NCI-H526 (cell line): ENCODE measurements around the gene SLC10A7.

Source experiments
- DNase-seq, 2 experiments: peaks; one replicate each; lab custom pipeline; 2025; lab: John Stamatoyannopoulos, UW

SLC10A7 gene

DNA sequence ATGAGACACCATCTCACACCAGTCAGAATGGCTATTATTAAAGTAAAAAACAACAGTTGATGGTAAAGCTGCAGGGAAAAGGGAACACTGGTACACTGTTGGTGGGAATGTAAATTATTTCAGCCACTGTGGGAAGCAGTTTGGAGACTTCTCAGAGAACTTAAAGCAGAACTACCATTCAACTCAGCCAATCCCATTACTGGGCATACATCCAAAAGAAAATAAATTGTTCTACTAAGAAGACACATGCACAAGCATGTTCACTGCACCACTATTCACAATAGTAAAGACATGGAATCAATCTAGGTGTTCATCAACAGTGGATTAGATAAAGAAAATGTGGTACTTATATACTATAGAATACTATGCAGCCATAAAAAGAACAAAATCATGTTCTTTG, 172.4 kb downstream of the SLC10A7 start:
- no peak for DNase-seq

- no peak for DNase-seq
Observed at GRCh38 chr4:146347822-146348221, 173.9 kb downstream of the SLC10A7 start.

- no peak for DNase-seq
Observed at GRCh38 chr4:146346276-146346675, 175.5 kb downstream of the SLC10A7 start.

DNA sequence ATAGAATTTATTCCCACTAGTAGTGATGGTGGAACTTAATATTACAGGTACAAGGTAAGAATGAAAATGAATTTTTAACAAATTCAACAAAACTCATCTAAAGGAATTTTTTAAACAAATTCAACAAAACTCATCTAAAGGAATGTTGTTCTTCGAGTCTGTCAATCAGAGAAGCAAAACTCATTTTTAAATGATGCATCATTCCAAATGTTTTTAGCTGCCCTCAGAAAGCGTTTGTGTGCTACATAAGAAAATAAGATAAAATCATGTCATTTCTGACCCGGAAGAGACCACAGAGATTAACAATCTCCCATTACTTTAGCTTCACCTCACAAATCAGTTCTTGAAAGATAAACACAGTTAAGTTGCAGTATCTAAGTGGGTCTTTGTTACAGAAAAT, 178.0 kb downstream of the SLC10A7 start:
- no peak for DNase-seq

DNA sequence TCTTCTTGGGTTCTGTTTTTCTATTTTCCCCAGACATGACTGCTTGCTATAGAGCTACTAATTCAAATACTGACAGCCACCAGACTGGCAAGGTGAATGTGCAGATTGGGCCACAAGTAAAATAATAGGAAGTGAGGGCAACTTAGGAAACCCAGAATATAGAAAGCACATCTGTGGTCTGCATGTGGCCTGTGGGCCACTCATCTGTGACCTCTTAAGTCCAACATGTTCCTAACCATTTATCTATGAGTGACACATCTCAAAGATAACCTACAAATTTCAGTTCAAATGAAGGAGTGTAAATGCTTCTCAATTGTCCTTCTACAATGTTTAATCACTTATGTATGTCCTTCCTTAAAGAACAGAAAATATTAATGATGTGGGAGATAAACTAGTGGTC, 178.5 kb downstream of the SLC10A7 start:
- no peak for DNase-seq

GRCh38 chr4:146342600-146343192, 179.0 kb downstream of the SLC10A7 start:
- DNase-seq = peak; percentile 20 to 70

DNA sequence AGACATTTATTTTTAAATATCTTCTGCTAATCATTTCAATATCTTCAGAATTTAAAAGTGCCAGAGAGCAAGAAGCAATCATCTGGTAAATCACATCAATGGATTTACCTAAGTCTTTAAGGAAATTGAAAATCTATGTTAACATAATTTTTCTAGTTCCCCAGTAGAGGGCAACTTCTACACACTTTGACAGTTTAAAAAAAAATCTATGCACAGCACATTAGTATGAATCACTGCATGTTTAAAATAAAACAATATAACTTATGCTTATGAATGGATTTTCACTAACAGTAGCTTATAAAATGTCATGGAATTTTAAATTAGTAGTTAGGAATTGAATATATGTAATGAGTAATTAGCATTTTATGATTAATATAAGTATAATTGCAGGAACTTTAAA, 180.9 kb downstream of the SLC10A7 start:
- peak in 1 of 2 experiments; percentile 31 for DNase-seq

- DNase-seq = no peak
Observed at GRCh38 chr4:146338512-146338911, 183.2 kb downstream of the SLC10A7 start.

- no peak for DNase-seq
Observed at GRCh38 chr4:146336410-146336807, 185.3 kb downstream of the SLC10A7 start.

DNA sequence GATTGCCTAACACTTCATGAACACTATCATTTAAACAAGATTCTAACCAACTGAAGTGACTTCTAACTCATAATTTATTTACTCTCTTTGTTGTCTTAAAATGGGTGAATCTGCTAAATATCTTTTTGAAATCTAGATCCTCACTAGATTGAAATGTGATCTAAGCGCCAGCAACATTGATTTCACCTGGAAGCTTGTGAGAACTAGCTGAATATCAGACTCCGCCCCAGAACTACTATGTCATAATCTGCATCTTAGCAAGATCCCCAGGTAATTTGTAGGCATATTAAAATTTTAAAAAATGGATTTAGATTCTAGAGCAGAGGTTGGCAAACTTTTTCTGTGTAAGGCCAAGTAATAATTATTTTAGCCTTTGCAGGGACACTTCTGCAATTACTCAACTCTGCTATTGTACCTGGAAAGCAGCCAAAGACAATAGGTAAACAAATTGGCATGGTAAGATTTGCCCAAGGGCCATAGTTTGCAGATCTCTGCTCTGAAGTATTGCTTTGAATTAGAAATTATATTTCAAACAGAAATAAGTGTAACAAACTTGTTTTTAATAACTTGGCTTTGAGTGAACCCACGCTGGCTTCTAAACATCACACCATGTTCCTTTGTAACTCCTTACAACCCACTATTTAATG, 185.9 kb downstream of the SLC10A7 start:
- no peak for DNase-seq

DNA sequence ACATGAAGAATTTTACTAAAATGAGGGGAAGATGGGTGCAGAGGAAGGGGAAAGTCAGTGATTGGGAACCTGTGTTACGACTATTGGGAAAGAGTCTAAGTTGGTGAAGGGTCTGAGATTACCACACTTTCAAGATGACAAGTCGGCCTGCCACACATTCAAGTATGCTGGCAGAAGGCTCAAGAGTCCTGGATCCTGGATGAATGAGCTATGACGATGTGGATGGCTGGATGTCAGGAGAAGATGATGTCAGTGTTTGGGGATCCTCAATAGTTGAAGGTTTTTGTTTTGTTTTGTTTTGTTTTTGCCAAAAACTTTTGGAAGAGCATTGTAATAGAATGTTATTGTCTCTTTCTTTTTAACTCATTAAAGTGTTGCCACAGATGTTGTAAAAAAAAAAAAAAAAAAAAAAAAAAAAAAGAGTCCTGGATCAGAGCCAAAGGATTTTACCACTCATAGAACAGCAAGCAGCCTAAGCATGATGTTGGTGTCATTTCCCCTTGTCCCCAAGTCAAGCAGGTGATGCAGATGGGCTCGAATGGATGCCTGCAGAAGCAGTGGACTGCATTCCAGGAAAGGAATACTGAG, 186.8 kb downstream of the SLC10A7 start:
- no peak for DNase-seq

GRCh38 chr4:146333895-146334262, 187.9 kb downstream of the SLC10A7 start:
- no peak for DNase-seq

DNA sequence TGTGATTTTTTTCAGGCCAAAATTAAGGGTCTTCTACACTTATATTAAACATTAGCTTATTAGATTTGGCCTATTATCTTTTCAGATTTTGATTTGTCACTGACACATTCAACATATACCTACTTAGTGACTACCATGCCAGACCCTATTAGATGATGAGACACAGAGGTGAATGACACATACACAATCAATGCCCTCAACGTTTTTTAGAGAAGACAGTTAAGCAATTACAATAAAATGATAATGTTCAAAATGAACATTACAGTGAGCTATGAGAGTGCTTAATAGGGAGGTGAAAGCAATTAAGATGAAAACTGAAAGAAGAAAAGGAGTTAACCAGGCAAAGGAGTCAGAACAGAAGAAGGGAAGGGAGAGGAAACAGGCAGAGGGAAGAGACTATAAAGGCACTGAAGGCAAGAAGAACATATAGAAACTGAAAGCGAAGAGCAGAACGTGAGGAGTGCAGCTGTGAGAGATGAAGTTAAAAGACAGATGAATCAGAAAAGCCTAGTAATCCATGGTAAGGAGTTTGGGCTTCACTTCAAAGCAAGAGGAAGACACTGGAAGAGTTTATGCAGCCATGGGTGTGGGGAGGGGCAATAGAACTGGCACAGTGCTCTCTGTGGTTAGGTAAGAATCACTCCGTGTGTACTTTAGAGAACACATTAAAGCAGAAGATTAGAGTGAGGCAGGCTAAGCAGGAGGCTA, 188.4 kb downstream of the SLC10A7 start:
- no peak for DNase-seq

- no peak for DNase-seq
Observed at GRCh38 chr4:146330392-146330791, 191.3 kb downstream of the SLC10A7 start.

GRCh38 chr4:146329050-146329716, 192.6 kb downstream of the SLC10A7 start:
- no peak for DNase-seq

GRCh38 chr4:146327859-146328650, 193.7 kb downstream of the SLC10A7 start:
- no peak for DNase-seq

DNA sequence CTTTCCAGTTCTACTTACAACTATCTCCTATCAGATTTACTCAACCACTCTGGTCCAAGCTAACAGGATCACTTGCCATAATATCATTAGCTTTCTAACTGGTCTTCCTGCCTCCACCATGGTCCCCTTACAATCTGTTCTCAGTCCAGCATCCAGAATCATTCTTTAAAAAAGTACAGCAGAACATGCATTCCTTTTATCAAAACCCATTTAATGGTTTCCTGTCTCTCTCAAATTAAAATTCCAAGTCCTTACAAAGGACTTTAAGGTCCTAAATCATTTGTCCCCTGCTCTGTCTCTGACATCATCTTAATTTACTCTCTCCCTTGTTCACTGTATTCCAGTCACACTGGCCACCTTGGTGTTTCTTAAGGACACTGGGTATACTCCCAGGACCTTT, 202.8 kb downstream of the SLC10A7 start:
- no peak for DNase-seq

DNA sequence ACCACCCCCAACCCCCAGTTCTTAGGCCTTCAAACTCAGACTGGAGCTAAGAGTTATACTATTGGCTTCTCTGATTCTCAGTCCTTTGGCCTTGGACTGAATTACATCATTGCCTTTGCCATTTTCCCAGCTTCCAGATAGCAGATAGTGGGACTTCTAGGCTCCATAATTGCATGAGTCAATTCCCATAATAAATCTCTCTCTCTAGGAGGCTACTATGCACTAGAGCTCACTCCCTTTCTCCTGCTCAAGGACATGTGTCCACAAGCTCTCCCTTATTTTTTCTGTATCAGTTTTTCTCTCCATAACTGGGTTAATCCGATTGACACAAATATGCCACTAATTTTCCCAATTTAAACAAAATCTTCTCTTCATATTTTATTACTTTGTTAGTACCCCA, 204.0 kb downstream of the SLC10A7 start:
- no peak for DNase-seq

DNA sequence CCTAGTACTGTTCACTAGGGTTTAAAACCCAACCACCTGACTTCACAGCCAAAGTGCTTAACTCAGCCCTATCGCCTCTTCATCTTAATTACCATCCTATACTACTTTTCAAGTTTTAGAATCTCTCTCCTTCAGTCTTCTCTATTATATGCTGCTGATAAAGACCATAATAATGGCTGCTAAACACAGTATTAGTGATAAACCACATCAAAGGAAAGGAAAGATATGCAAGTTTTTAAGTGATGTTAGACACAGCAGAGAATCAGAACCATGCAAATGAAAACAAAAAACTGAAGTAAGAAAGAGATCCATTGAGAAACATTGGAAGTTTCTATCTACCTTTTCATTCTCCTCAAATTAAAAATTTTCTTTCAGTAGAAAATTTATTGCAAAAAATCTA, 206.6 kb downstream of the SLC10A7 start:
- DNase-seq = no peak

- DNase-seq = no peak
Observed at GRCh38 chr4:146311238-146311970, 210.3 kb downstream of the SLC10A7 start.
